SK-N-SH (cell line): ENCODE data around the gene IKBKE. TPM values are rescaled to one million over a fixed set of nuclear protein-coding genes. Genes with fewer than 3 reads are reported as not detected.

Source experiments
- CTCF ChIA-PET: fragments of 300-600, 350-600 bp; formaldehyde crosslinking; extraction: SDS; loops from one replicate; lab custom pipeline; 2021; lab: Yijun Ruan, JAX
- POLR2A ChIA-PET: fragments of 350-600 bp; sonication (Branson Sonifier 250); formaldehyde crosslinking; extraction: SDS; loops from one replicate; lab custom pipeline; 2020; ENCODE audit warnings: antibody characterized with exemption, inconsistent platforms; lab: Yijun Ruan, JAX
- DNase-seq: peaks from one replicate; pipeline ENCODE4 v3.0.0; 2012
- H2AFZ ChIP-seq: fragments of 200-600 bp; sonication (generic); 2 replicates; pipeline ENCODE4 v1.8.1; 2016; ENCODE audit warnings: antibody characterized with exemption, mild to moderate bottlenecking, low read depth
- H3F3A ChIP-seq: fragments of 200-600 bp; sonication (generic); replicated peaks from 2 replicates; pipeline ENCODE3; 2016; ENCODE audit warnings: antibody characterized with exemption, mild to moderate bottlenecking; ENCODE audit not compliant: insufficient read depth
- H3K27ac ChIP-seq, 2 experiments: fragments of 200-500 bp in 1 of 2; fragments of 200-600 bp in 1 of 2; sonication (Bioruptor generic) in 1 of 2; sonication (generic), shearing (Covaris generic) in 1 of 2; 2 replicates each; pipeline versions ENCODE4 v1.5.1 to v1.6.1; 2014 to 2016; ENCODE audit warnings: low read depth in 2 of 2, inconsistent platforms in 1 of 2, low read length in 1 of 2, mild to moderate bottlenecking in 1 of 2, mixed read lengths in 1 of 2
- H3K27me3 ChIP-seq: fragments of 200-600 bp; sonication (generic), shearing (Covaris generic); 2 replicates; pipeline ENCODE4 v1.6.1; 2016; ENCODE audit warnings: mixed run types; ENCODE audit not compliant: insufficient read depth
- H3K36me3 ChIP-seq, 2 experiments: fragments of 200-500 bp in 1 of 2; fragments of 200-600 bp in 1 of 2; sonication (Bioruptor generic) in 1 of 2; sonication (generic) in 1 of 2; replicated peaks in 1 of 2; 2 replicates each; pipeline versions ENCODE3 to v1.5.1; 2014 to 2016; ENCODE audit warnings: low read length in 1 of 2, mild to moderate bottlenecking in 1 of 2; ENCODE audit not compliant: insufficient read depth in 2 of 2, control insufficient read depth in 1 of 2
- H3K4me1 ChIP-seq, 2 experiments: fragments of 200-500 bp in 1 of 2; fragments of 200-600 bp in 1 of 2; sonication (Bioruptor generic) in 1 of 2; sonication (generic), shearing (Covaris generic) in 1 of 2; 2 replicates each; pipeline versions ENCODE4 v1.5.1 to v1.6.1; 2014 to 2016; ENCODE audit warnings: low read depth in 1 of 2, low read length in 1 of 2, mixed run types in 1 of 2; ENCODE audit not compliant: insufficient read depth in 2 of 2, control insufficient read depth in 1 of 2
- H3K4me2 ChIP-seq: fragments of 200-600 bp; sonication (generic), shearing (Covaris generic); 2 replicates; pipeline ENCODE4 v1.6.1; 2017; ENCODE audit warnings: mixed run types
- H3K4me3 ChIP-seq, 2 experiments: fragments of 200-500 bp in 1 of 2; fragments of 200-600 bp in 1 of 2; sonication (Bioruptor generic) in 1 of 2; sonication (generic), shearing (Covaris generic) in 1 of 2; 2 replicates each; pipeline versions ENCODE4 v1.5.1 to v1.8.1; 2014 to 2016; ENCODE audit warnings: low read depth in 2 of 2, inconsistent platforms in 1 of 2, low read length in 1 of 2, mild to moderate bottlenecking in 1 of 2, mixed read lengths in 1 of 2, moderate library complexity in 1 of 2
- H3K79me2 ChIP-seq: fragments of 200-600 bp; sonication (generic); 2 replicates; pipeline ENCODE4 v1.8.1; 2017; ENCODE audit warnings: mild to moderate bottlenecking; ENCODE audit not compliant: insufficient read depth
- H3K9ac ChIP-seq: fragments of 200-600 bp; sonication (generic); 2 replicates; pipeline ENCODE4 v1.6.1; 2017; ENCODE audit warnings: mixed run types
- H3K9me2 ChIP-seq: fragments of 200-600 bp; sonication (generic); 2 replicates; pipeline ENCODE4 v1.6.1; 2017; ENCODE audit warnings: mixed run types
- H3K9me3 ChIP-seq: fragments of 200-600 bp; sonication (generic); 2 replicates; pipeline ENCODE4 v1.6.1; 2017; ENCODE audit warnings: mixed run types, mild to moderate bottlenecking, moderate library complexity
- H4K20me1 ChIP-seq: fragments of 200-600 bp; sonication (generic); 2 replicates; pipeline ENCODE4 v1.6.1; 2017; ENCODE audit warnings: mild to moderate bottlenecking, mixed run types; ENCODE audit not compliant: insufficient read depth
- ELF1 ChIP-seq: IDR thresholded peaks from 2 replicates; pipeline ENCODE4 v1.4.0; 2012
- EP300 ChIP-seq, 2 experiments: IDR thresholded peaks; 2 replicates each; pipeline versions ENCODE4 v1.4.0 to v1.6.1; 2012; ENCODE audit warnings: borderline replicate concordance in 1 of 2, low read depth in 1 of 2, low read length in 1 of 2
- EZH2phosphoT487 ChIP-seq: fragments of 200-600 bp; sonication (generic); IDR thresholded peaks from 2 replicates; pipeline ENCODE4 v1.6.1; 2017; ENCODE audit warnings: low read depth, mixed run types, mild to moderate bottlenecking, antibody characterized with exemption, moderate library complexity, borderline replicate concordance
- FOSL2 ChIP-seq: IDR thresholded peaks from 2 replicates; pipeline ENCODE4 v1.4.0; 2012; ENCODE audit warnings: low read depth, mild to moderate bottlenecking, moderate library complexity, borderline replicate concordance
- FOXJ3 ChIP-seq: sonication (generic); formaldehyde crosslinking; IDR thresholded peaks from 2 replicates; pipeline ENCODE4 v1.5.1; 2020; ENCODE audit warnings: mild to moderate bottlenecking, missing genetic modification reagents
- JUND ChIP-seq: IDR thresholded peaks from 2 replicates; pipeline ENCODE4 v1.4.0; 2012
- MEF2A ChIP-seq: IDR thresholded peaks from 2 replicates; pipeline ENCODE4 v1.4.0; 2012; ENCODE audit warnings: low read depth, borderline replicate concordance
- MXI1 ChIP-seq: IDR thresholded peaks from 2 replicates; pipeline ENCODE4 v1.6.1; 2012; ENCODE audit warnings: mild to moderate bottlenecking, low read depth, low read length, improper control_type of control experiment
- NRF1 ChIP-seq: IDR thresholded peaks from 2 replicates; pipeline ENCODE4 v1.6.1; 2012; ENCODE audit warnings: low read depth, mild to moderate bottlenecking, low read length
- POLR2AphosphoS5 ChIP-seq: IDR thresholded peaks from 2 replicates; pipeline ENCODE4 v1.6.1; 2012; ENCODE audit warnings: low read depth, low read length
- RAD21 ChIP-seq: IDR thresholded peaks from 2 replicates; pipeline ENCODE4 v1.6.1; 2012; ENCODE audit warnings: mild to moderate bottlenecking, low read length
- RCOR1 ChIP-seq: fragments of 150-350 bp; IDR thresholded peaks from 2 replicates; pipeline ENCODE4 v1.6.1; 2017; ENCODE audit warnings: antibody characterized with exemption, low read length
- RXRA ChIP-seq: IDR thresholded peaks from 2 replicates; pipeline ENCODE4 v1.4.0; 2012; ENCODE audit warnings: low read depth, mild to moderate bottlenecking, borderline replicate concordance
- SIN3A ChIP-seq: IDR thresholded peaks from 2 replicates; pipeline ENCODE4 v1.6.1; 2012; ENCODE audit warnings: low read depth, mild to moderate bottlenecking, low read length, moderate library complexity, borderline replicate concordance
- SMC3 ChIP-seq: IDR thresholded peaks from 2 replicates; pipeline ENCODE4 v1.6.1; 2012; ENCODE audit warnings: low read depth, low read length, improper control_type of control experiment
- TAF1 ChIP-seq: IDR thresholded peaks from 2 replicates; pipeline ENCODE4 v1.6.1; 2012; ENCODE audit warnings: low read depth, mild to moderate bottlenecking, low read length, moderate library complexity, borderline replicate concordance
- TEAD4 ChIP-seq: IDR thresholded peaks from 2 replicates; pipeline ENCODE4 v1.4.0; 2012; ENCODE audit warnings: mild to moderate bottlenecking, borderline replicate concordance; ENCODE audit not compliant: insufficient read depth
- USF2 ChIP-seq: fragments of 150-350 bp; IDR thresholded peaks from 2 replicates; pipeline ENCODE4 v1.6.1; 2017; ENCODE audit warnings: antibody characterized with exemption, low read length, low read depth, borderline replicate concordance
- YY1 ChIP-seq: IDR thresholded peaks from 2 replicates; pipeline ENCODE4 v1.4.0; 2012; ENCODE audit warnings: low read depth, mild to moderate bottlenecking
- WGBS: methylation state at CpG from one replicate; pipeline ENCODE4 v1.1.6; 2017; ENCODE audit warnings: low lambda C conversion rate; 5-methylcytosine and 5-hydroxymethylcytosine counted together
- polyA plus RNA-seq, 3 experiments: library from polyadenylated mRNA; depleted of rRNA; stranded (reverse); fragments of >200 nt; gene quantifications; 2 replicates each; pipeline ENCODE4 v1.2.3, GENCODE V29; 2012
- TF ChIP-seq, protein P1 (sequence below): IDR thresholded peaks from 2 replicates; pipeline ENCODE4 v1.4.0; 2012; ENCODE audit warnings: low read depth, borderline replicate concordance
- TF ChIP-seq, protein P2 (sequence below): IDR thresholded peaks from 2 replicates; pipeline ENCODE4 v1.4.0; 2012; ENCODE audit warnings: low read depth
- TF ChIP-seq, protein P3 (sequence below): IDR thresholded peaks from 2 replicates; pipeline ENCODE4 v1.4.0; 2012; ENCODE audit warnings: low read depth, borderline replicate concordance

Gene IKBKE
- polyA plus RNA-seq, 1 of the 3 experiments (the other 2 are of a cell fraction), result 14.5 TPM

DNA sequence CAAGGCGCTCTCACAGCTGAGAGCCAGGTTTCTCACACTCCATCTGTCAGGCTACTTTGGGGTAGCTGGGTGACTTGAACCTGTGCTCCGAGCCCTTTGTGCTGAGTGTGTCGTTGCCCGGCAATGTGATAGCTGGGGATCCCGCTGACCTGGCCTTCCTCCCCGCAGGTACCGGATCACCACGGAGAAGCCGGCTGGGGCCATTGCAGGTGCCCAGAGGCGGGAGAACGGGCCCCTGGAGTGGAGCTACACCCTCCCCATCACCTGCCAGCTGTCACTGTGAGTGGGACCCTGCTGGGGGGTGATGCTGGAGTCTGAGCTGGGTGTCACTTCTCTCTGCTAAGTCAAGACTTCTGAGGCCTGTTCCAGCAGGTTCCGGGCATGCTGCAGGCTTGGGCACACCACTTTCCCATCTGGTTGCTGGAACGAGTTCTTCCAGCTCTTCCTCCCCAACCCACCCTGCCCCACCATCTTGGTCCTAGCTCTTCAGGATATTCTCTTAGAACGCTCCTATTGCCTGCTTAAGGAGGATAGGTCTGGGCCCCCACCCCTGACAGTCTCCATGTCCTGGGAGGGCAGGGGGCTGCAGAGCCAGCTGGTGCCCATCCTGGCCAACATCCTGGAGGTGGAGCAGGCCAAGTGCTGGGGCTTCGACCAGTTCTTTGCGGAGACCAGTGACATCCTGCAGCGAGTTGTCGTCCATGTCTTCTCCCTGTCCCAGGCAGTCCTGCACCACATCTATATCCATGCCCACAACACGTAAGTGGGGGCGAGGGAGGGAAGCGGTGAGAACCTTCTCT, 7.5 kb downstream of the IKBKE start:
- Histone ChIP-seq H3K36me3 (peaks cover 4 to 16% of the 10 kb centered on the region in 2 experiments), H2AFZ (no peak overlapping the region), H3K9ac (no peak overlapping the region), H3F3A (peaks cover 3% of the 10 kb centered on the region), H3K4me3 (no peak overlapping the region), H3K27me3 (no peaks in the 10 kb centered on the region), H3K9me2 (no peaks in the 10 kb centered on the region), H3K9me3 (no peaks in the 10 kb centered on the region), H3K79me2 (no peaks in the 10 kb centered on the region), H4K20me1 (no peaks in the 10 kb centered on the region), H3K4me2 (no peak overlapping the region), H3K4me1 (peaks cover 12 to 13% of the 10 kb centered on the region in 2 experiments; a peak in 3 of 4 replicates), H3K27ac (no peak overlapping the region)
- ChIA-PET POLR2A (no interaction called here), CTCF (interaction anchor here (0.6 to 6.7 kb wide), 14 partner anchors 7 to 505 kb away, joined by 3 to 103 read pairs (median 14); partner anchors contain the start of genes EIF2D, IKBKE and RASSF5)
- WGBS, result 81% methylated on average over 14 of the region's 21 CpGs
- TF ChIP-seq MXI1, result no peak
- no peak for TF ChIP-seq TAF1
- no peak for TF ChIP-seq TEAD4
- TF ChIP-seq, protein P1, sequence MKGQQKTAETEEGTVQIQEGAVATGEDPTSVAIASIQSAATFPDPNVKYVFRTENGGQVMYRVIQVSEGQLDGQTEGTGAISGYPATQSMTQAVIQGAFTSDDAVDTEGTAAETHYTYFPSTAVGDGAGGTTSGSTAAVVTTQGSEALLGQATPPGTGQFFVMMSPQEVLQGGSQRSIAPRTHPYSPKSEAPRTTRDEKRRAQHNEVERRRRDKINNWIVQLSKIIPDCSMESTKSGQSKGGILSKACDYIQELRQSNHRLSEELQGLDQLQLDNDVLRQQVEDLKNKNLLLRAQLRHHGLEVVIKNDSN, result no peak
- no peak for TF ChIP-seq JUND
- TF ChIP-seq RCOR1, result no peak
- no peak for TF ChIP-seq FOSL2
- TF ChIP-seq ELF1, result no peak
- TF ChIP-seq RAD21, result no peak
- TF ChIP-seq SIN3A, result no peak
- no peak for TF ChIP-seq USF2
- no peak for TF ChIP-seq POLR2AphosphoS5
- TF ChIP-seq EP300 (IDR thresholded peaks at IDR 0.05; ENCODE audit: borderline replicate concordance in 1 of 2, low read depth in 1 of 2, low read length in 1 of 2), result no peak
- TF ChIP-seq MEF2A, result no peak
- TF ChIP-seq NRF1, result no peak
- DNase-seq, result no peak

DNA sequence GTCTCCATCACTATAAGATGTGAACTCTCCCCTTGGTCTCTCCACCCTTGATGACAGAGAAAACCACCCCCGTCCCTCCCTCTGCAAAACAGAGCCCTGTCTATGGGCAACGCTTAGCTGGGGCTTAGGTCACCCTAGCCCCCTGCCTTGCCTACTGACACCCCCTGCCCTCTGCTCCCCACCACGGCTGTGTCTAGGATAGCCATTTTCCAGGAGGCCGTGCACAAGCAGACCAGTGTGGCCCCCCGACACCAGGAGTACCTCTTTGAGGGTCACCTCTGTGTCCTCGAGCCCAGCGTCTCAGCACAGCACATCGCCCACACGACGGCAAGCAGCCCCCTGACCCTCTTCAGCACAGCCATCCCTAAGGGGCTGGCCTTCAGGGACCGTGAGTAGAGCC, 8.5 kb downstream of the IKBKE start:
- no peak overlapping the region for H3K9ac ChIP-seq
- no peaks in the 10 kb centered on the region for H3K27me3 ChIP-seq
- peaks cover 9 to 16% of the 10 kb centered on the region in 2 experiments for H3K36me3 ChIP-seq
- 78% methylated on average over 1 of the region's 11 CpGs for WGBS
- no peaks in the 10 kb centered on the region for H3K79me2 ChIP-seq
- no peak overlapping the region for H2AFZ ChIP-seq
- DNase-seq, result no peak
- ChIA-PET CTCF (interaction anchor here (0.7 to 6.7 kb wide), 33 partner anchors 8 to 434 kb away, joined by 3 to 103 read pairs (median 7); partner anchors contain the start of genes DYRK3, EIF2D, IKBKE and RASSF5), POLR2A (no interaction called here)
- peaks cover 3% of the 10 kb centered on the region for H3F3A ChIP-seq
- H3K4me1 ChIP-seq, result peaks cover 12% of the 10 kb centered on the region in 2 experiments; a peak in 3 of 4 replicates
- no peak overlapping the region for H3K4me3 ChIP-seq
- no peaks in the 10 kb centered on the region for H3K9me3 ChIP-seq
- H4K20me1 ChIP-seq, result no peaks in the 10 kb centered on the region
- H3K27ac ChIP-seq, result no peak overlapping the region
- H3K4me2 ChIP-seq, result no peak overlapping the region
- no peaks in the 10 kb centered on the region for H3K9me2 ChIP-seq
- TF ChIP-seq NRF1, result no peak
- TF ChIP-seq RCOR1, result no peak
- TF ChIP-seq USF2, result no peak
- no peak for TF ChIP-seq TEAD4
- no peak for TF ChIP-seq YY1
- TF ChIP-seq MEF2A, result no peak
- no peak for TF ChIP-seq ELF1
- TF ChIP-seq SMC3, result no peak
- no peak for TF ChIP-seq FOXJ3
- TF ChIP-seq EZH2phosphoT487, result no peak
- TF ChIP-seq SIN3A, result no peak
- no peak for TF ChIP-seq JUND
- TF ChIP-seq RXRA, result no peak
- TF ChIP-seq, protein P2, sequence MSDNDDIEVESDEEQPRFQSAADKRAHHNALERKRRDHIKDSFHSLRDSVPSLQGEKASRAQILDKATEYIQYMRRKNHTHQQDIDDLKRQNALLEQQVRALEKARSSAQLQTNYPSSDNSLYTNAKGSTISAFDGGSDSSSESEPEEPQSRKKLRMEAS, result no peak
- TF ChIP-seq, protein P3, sequence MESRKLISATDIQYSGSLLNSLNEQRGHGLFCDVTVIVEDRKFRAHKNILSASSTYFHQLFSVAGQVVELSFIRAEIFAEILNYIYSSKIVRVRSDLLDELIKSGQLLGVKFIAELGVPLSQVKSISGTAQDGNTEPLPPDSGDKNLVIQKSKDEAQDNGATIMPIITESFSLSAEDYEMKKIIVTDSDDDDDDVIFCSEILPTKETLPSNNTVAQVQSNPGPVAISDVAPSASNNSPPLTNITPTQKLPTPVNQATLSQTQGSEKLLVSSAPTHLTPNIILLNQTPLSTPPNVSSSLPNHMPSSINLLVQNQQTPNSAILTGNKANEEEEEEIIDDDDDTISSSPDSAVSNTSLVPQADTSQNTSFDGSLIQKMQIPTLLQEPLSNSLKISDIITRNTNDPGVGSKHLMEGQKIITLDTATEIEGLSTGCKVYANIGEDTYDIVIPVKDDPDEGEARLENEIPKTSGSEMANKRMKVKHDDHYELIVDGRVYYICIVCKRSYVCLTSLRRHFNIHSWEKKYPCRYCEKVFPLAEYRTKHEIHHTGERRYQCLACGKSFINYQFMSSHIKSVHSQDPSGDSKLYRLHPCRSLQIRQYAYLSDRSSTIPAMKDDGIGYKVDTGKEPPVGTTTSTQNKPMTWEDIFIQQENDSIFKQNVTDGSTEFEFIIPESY, result no peak
